Activated naive CD4-positive, alpha-beta T cell treated with anti-CD3 and anti-CD28 coated beads, Interleukin-2, amount 50 U/mL, for 72 hours (primary cell): ENCODE data around the gene TMEM184B. TPM values are rescaled to one million over a fixed set of nuclear protein-coding genes. Genes with fewer than 3 reads are reported as not detected.
"Not testable (repeated sequence)": the region's sequence is repeated elsewhere in the genome, so short reads cannot be mapped to it uniquely, and the experiment has no call there.

Experiments
- ATAC-seq, 2 donors: fragments of 150-1000 bp; cut with Tn5 transposase; 2 replicates each; pipeline ENCODE4 v1.10.0; 2021; ENCODE audit warnings: mild to moderate bottlenecking in 2 of 2, moderate library complexity in 2 of 2
- DNase-seq, 2 donors: peaks; one replicate each; pipeline ENCODE4 v3.0.0; 2021 to 2022; ENCODE audit warnings: low spot score in 2 of 2
- H3K27ac Mint-ChIP-seq, 2 donors: one replicate each; pipeline ENCODE4 v1.8.0; 2022; ENCODE audit warnings: mild to moderate bottlenecking in 2 of 2, mixed read lengths in 2 of 2
- H3K36me3 Mint-ChIP-seq, 2 donors: one replicate each; pipeline ENCODE4 v1.8.0; 2022; ENCODE audit warnings: mixed read lengths in 2 of 2
- H3K9me3 Mint-ChIP-seq, 2 donors: one replicate each; pipeline ENCODE4 v1.8.0; 2022; ENCODE audit warnings: mixed read lengths in 2 of 2
- total RNA-seq, 2 donors: library from RNA; stranded (reverse); gene quantifications; one replicate each; pipeline ENCODE4 v1.2.3, GENCODE V29; 2022

The TMEM184B gene
- total RNA-seq, 2 donors from 2014 or later, result 21.4 to 22.0 TPM

DNA sequence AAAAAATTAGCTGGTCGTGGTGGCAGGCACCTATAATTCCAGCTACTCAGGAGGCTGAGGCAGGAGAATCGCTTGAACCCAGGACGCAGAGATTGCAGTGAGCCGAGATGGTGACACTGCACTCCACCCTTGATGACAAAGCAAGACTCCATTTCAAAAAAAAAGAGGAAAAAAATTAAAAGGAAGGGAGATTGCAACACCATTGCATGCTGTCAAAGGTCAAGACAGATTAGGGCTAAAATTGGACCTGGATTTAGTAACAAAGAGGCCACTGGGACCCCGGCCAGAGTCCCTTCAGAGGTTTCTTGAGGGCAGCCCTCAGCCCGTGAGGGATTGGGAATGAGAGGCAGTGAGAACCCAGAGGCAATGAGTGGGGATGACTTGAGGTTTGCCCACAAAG lies 79.2 kb downstream of the TMEM184B start:
- no peaks in the 10 kb centered on the region for H3K36me3 Mint-ChIP-seq
- DNase-seq (no peak), ATAC-seq (no peak)
- no peak overlapping the region for H3K27ac Mint-ChIP-seq
- no peaks in the 10 kb centered on the region for H3K9me3 Mint-ChIP-seq

DNA sequence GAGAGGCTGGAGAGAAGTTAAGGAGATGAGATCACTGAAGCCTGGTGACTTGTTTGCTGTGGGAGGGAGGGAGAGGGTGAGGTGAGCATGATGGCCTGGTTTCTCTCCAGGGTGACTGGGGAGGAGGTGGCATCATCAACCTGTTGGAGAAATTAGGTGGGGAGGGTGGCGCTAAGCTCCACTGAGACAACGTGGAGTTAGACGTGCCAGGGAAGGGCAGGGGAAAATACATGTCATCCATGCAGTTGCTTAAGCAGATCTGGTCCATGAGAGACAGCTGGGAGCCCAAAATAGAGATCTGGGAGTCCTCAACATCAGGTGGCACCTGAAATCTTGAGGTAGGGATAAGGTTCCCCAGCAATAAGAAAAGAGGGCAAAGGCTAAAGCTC lies 80.3 kb downstream of the TMEM184B start:
- DNase-seq (no peak), ATAC-seq (no peak)
- H3K9me3 Mint-ChIP-seq, result no peaks in the 10 kb centered on the region
- H3K27ac Mint-ChIP-seq, result peak overlapping the region in 1 of 2 donors; percentile 14
- H3K36me3 Mint-ChIP-seq, result no peaks in the 10 kb centered on the region

DNA sequence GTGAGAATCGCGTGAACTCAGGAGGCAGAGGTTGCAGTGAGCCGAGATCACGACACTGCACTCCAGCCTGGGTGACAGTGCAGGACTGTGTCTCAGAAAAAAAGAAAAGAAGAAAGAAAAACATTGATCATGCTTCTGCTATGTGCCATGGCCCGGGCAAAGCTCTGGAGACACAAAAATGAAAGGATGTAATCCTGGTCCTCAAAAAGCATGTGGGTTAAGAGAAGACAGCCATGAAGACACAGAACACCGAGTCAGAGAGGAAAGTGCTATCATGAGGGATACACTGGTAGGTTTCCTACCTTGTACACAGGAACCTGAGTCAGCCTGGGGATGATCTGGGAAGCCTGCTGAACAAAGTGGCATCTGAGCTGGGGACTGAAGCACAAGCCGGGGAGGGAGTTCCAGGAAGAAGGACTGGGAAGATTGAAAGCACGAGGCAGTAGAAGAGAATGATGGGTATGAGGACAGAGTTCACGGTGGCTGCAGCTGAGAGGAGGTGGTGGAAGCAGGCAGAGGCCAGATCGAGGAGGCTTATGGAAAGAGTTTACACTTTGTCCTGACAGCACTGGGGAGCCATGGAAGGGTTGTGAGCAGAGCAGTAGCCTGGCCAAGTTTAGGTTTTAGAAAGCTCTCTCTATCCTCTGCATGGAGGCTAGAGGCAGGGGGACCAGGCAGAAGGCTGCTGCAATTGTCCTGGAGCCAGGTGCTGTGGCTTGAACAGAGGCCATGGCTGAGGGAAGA lies 80.9 kb downstream of the TMEM184B start:
- Mint-ChIP-seq H3K36me3 (no peaks in the 10 kb centered on the region), H3K27ac (peak overlapping the region in 1 of 2 donors; percentile 14), H3K9me3 (no peaks in the 10 kb centered on the region)
- ATAC-seq, result no peak
- DNase-seq, result no peak

DNA sequence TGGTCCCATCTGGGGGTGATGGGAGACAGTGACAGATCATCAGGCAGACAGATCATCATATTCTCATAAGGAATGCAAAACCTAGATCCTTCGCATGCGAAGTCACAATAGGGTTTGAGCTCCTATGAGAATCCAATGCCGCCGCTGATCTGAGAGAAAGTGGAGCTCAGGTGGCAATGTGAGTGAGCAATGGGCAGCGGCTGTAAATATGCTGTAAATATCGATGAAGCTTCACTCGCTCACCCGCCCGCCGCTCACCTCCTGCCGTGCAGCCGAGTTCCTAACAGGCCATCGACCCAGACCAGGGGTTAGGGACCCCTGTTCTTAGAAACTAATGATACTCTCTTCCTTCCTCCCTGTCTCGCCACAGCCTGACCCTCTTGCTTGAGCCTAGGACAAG lies 81.8 kb downstream of the TMEM184B start:
- ATAC-seq, result no peak
- H3K36me3 Mint-ChIP-seq, result no peaks in the 10 kb centered on the region
- no peak for DNase-seq
- no peaks in the 10 kb centered on the region for H3K9me3 Mint-ChIP-seq
- H3K27ac Mint-ChIP-seq, result no peak overlapping the region

DNA sequence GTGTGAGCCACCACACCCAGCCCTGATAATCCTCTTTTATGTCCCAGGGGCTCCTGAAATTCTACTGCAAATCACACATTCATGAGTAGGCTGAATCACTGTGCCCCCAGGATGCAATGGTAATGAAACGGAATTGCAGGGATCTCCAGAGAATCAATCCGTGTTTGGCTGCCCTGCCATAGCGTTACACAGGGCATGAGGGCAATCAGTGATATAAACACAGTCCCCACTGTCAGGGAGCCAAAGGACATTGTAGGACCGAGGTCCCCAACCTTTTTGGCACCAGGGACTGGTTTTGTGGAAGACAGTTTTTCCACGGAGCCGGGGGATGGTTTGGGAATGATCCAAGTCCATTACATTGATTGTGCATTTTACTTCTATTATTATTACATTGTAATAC lies 82.2 kb downstream of the TMEM184B start:
- no peak overlapping the region for H3K27ac Mint-ChIP-seq

DNA sequence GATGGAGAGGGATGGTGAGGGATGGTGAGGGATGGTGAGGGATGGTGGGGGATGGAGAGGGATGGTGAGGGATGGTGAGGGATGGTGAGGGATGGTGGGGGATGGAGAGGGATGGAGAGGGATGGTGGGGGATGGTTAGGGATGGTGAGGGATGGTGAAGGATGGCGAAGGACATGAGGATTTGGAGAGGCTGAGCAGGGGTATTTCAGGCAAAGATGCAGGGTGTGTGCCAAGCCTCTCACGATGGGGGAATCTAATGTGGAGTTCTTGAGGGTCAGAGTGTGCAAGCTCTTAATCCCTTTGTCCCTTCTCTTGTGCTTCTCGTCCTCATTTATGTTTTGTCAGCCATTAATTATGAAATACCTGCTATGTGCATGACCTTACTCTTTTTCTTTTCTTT lies 83.7 kb downstream of the TMEM184B start:
- ATAC-seq (no peak), DNase-seq (no peak)
- Mint-ChIP-seq H3K27ac (no peak overlapping the region), H3K36me3 (no peaks in the 10 kb centered on the region), H3K9me3 (no peaks in the 10 kb centered on the region)

More for the DNA sequence above, 82.2 kb downstream of the TMEM184B start:
- DNase-seq, result no peak
- Mint-ChIP-seq H3K9me3 (no peaks in the 10 kb centered on the region), H3K36me3 (no peaks in the 10 kb centered on the region)
- no peak for ATAC-seq

DNA sequence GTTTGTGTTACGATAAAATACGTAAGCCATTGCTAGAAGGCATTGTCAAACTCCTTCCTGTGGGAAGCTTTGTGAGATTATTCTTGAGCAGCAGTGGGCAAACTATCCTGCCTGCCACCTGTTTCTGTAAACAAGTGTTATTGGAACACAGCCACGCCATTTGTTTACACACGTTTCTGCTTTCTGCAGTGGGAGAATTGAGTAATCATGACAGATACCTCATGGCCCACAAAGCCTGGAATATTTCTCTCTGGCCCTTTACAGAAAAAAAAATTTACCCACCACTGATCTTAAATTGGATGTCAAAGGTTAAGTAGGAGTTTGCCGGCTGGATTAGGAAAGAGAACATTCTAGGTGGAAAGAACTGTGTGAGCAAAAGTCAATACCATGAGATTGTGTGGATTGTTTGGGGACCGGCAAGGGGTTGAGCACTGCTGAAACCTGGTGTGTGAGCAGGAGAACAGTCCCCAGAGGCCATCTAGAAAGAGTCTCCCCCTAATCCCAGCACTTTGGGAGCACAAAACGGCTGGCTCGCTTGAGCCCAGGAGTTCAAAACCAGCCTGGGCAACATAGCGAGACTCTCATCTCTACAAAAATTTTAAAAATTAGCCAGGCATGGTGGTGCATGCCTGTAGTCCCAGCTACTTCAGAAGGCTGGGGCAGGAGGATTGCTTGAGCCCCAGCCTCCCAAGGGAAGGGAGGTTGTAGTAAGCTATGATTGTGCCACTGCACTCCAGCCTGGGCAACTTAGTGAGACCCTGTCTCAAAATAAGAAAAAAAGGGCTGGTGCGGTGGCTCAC lies 85.2 kb downstream of the TMEM184B start:
- no peaks in the 10 kb centered on the region for H3K9me3 Mint-ChIP-seq
- no peaks in the 10 kb centered on the region for H3K36me3 Mint-ChIP-seq
- DNase-seq (no peak), ATAC-seq (no peak)
- no peak overlapping the region for H3K27ac Mint-ChIP-seq

DNA sequence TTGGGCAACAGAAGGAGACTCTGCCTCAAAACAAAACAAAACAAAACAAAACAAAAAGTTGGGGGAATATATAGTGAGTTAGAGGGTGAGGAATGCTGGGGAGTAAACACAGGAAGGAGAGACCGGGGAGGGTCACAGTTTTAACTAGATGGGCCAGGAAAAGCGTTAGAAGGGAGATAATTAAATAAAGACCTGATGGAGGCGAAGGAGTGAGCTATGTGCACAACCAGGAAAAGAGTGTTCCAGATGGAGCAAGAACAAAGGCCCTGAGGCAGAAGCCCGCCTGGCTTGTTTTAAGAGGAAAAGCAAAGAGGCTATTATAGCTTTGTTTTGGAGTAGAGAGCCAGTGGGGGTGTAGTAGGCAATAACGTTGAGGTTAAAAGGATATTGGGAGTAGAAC lies 86.4 kb downstream of the TMEM184B start:
- no peak for ATAC-seq
- H3K27ac Mint-ChIP-seq, result no peak overlapping the region
- no peaks in the 10 kb centered on the region for H3K9me3 Mint-ChIP-seq
- peaks cover under 1 to 5% of the 10 kb centered on the region in 2 donors for H3K36me3 Mint-ChIP-seq
- no peak for DNase-seq

DNA sequence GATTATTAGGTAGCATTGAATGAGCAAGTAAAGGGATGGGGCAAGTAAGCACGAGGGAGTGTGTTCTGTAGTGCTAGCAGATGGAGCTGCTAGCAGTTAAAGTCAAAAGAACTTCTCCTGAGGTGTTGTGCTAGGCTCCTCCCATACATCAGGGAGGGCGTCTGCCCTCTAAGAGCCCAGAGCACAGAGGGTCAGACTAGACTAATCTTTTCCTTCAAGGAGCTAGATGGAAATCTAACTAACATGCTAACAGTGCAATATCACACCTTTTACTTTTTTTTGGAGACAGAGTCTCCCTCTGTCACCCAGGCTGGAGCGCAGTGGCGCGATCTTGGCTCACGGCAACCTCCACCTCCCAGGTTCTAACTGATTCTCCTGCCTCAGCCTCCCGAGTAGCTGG lies 88.0 kb downstream of the TMEM184B start:
- Mint-ChIP-seq H3K27ac (no peak overlapping the region), H3K9me3 (no peaks in the 10 kb centered on the region), H3K36me3 (peaks cover 7 to 19% of the 10 kb centered on the region in 2 donors)
- ATAC-seq (no peak), DNase-seq (no peak)

DNA sequence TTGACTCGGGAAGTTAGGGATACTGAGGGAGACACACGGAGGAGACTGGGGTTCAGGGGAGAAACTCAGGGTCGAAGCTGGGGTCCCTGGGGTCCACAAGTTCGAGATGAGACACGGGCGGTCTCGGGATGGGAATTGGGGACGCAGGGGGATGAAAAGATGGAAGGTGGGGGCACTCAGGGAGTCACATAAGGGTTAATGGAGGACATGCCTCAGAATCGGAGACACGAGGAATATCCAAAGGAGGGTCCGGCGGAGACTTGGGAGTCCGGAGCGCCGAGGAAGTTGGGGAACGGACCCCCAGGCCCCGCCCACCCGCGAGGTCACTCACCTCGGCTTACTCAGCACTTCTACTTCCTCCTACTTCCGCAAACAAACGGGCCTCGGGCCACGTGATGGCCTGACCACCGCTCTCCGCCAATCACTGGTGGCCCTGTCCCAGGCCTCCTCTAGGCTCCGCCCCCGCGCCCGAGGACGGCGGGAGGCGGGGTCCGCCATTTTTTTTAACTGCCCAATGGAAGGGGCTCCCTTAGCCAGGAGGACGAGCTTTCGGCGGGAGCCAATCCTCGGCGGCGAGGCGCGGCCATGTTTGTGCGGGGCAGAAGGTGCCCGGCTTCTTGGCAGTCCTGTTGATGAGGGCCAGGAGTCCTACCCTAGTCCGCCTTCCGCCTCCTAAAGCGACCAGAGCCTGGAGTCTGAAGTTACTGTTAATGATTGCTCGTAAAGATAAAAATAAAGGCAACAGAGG lies 91.2 kb downstream of the TMEM184B start, which contains the start of gene PLA2G6:
Gene PLA2G6, minus strand, starts transcription at position 378 of the 748 bp plus-strand sequence. CDS start 12,404 bp downstream, outside the sequence.
- DNase-seq (peak; percentile 99), ATAC-seq (peak; percentile 89 to 91)
- peak within 1 kb of the TSS; percentile 99 for H3K27ac Mint-ChIP-seq
- no peaks in the 10 kb centered on the region for H3K9me3 Mint-ChIP-seq
- H3K36me3 Mint-ChIP-seq, result peaks cover 7 to 19% of the 10 kb centered on the region in 2 donors

DNA sequence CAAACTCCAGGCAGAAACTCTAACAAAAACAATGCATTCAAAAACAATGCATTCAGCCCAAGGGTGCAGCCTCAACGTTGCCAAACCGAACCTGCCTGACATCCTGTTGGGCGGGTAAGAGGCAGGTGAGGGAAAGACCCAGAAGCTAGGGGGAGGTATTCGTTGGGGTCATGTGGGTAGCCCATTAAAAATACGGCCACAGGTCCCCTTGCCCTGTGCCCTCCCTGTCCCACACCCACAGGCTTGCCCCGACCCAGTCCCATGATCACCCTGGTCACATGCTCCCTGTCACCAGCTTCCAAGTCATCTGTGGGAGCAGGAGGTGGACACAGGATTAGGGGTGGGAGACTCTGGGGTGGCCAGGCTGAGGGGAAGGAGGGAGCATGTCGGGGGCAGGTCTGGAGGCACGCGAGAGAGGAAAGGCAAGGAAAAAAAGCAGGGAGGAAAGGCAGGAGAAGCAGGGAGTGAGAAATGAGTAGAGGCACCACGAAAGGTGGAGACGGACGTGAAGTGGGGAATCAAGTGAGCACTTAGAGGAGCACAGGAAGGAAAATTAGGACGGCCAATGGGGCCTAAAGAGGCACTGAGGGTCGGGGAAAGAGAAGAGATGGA lies 91.9 kb downstream of the TMEM184B start:
- H3K27ac Mint-ChIP-seq, result peak overlapping the region; percentile 99
- peak in 1 of 2 donors; percentile 6 for ATAC-seq

DNA sequence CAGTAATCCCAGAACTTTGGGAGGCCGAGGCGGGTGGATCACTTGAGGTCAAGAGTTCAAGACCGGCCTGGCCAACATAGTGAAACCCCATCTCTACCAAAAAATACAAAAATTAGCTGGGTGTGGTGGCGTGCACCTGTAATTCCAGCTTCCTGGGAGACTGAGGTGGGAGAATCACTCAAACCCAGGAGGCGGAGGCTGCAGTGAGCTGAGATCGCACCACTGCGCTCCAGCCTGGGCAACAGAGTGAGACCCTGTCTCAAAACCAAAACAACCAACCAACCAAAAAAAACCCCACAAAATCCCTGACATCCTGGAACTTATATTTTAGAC lies 94.2 kb downstream of the TMEM184B start:
- not testable (repeated sequence) for ATAC-seq, DNase-seq, H3K9me3 Mint-ChIP-seq
- peaks cover 12 to 19% of the 10 kb centered on the region in 2 donors for H3K36me3 Mint-ChIP-seq
- peak overlapping the region in 1 of 2 donors; percentile 87 for H3K27ac Mint-ChIP-seq

More for the DNA sequence above, 91.9 kb downstream of the TMEM184B start:
- Mint-ChIP-seq H3K36me3 (peaks cover 7 to 19% of the 10 kb centered on the region in 2 donors), H3K9me3 (no peaks in the 10 kb centered on the region)
- DNase-seq, result peak in 1 of 2 donors; percentile 23

DNA sequence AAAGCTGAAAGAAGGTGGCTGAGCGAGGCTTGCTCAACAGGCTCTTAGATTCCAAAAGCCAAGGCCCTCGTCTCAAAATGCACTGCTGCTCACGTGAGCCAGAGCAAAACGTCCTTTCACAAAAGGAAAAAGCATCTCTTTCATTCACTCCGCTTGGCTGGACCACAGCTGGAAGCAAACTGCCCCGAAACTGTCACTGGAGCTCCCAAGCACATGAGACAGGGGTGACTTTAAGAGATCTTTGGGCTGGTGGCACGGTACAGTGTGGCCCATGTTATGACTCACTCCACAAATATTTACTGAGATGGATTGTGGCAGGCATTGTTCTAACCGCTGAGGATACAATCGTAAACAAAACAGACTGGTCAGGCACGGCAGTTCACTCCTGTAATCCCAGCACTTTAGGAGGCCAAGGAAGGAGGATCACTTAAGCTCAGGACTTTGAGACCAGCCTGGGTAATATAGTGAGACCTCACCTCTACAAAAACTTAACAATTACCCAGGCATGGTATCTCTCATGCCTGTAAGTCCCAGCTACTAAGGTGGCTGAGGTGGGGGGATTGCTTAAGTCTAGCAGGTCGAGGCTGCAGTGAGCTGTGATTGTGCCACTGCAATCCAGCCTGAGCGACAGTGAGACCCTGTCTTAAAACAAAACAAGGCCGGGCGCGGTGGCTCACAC lies 94.7 kb downstream of the TMEM184B start:
- Mint-ChIP-seq H3K27ac (peak overlapping the region; percentile 32 to 87), H3K36me3 (peaks cover 12 to 19% of the 10 kb centered on the region in 2 donors), H3K9me3 (no peaks in the 10 kb centered on the region)
- ATAC-seq (no peak), DNase-seq (no peak)

DNA sequence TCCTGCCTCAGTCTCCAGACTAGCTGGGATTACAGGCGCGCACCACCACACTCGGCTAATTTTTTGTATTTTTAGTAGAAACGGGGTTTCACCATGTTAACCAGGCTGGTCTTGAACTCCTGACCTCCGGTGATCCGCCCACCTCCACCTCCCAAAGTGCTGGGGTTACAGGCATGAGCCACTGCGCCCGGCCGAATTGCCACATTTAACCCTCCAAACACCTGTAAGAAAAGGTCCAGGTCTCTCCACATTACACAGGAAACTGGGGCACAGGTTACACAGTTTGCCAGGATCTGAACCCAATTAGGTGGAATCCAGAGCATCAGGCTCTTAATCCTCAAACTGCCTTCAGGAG lies 95.3 kb downstream of the TMEM184B start:
- DNase-seq, H3K9me3 Mint-ChIP-seq, ATAC-seq: not testable (repeated sequence)
- peak overlapping the region; percentile 87 to 92 for H3K27ac Mint-ChIP-seq
- H3K36me3 Mint-ChIP-seq, result peaks cover 12 to 19% of the 10 kb centered on the region in 2 donors

DNA sequence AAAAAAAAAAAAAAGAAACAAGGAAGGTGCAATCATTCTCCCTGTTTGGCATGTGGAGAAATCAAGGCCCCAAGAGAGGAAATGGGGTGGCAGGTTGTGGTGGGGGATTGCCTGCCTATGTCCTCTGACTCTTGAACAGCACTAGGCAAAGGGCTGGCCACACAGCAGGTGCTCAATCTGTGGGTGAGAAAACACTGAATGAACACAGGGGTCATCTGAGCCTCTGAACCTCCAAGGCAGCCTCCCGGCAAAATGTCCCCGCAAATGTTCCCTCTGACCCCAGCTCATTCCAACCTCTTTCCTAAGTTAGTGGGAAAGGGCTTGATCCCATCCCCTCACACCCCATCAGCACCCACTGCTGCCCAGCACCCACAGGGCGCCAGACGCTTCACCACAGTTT lies 95.8 kb downstream of the TMEM184B start:
- Mint-ChIP-seq H3K27ac (peak overlapping the region; percentile 87 to 92), H3K36me3 (peaks cover 12 to 19% of the 10 kb centered on the region in 2 donors), H3K9me3 (no peaks in the 10 kb centered on the region)
- DNase-seq (no peak), ATAC-seq (no peak)

DNA sequence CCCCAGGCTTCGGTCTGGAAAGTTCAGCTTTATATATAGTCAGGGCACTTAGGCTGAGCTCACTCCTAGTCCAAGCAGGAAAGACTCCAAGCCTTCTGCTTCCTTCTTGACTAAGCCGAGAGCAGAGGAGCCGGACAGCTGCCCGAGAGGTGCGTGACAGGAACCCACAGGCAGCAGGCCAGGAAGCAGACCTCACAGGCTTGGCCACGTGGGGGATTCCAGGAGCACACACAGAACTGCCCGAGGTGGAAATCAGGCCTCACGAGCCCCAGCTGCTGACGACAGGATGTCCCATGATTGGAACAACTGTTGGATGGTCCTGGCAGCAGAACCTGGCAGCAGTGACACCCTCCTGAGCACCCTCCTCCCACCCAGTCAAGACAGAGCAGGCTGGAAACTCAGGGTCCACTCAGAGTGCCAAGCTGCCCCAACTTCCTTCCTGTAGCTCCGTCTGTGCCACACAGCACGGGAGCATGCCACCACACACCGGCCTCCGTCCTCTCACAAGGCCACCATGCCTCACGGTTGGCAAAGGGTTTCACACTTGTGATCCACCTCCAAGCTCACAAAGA lies 96.6 kb downstream of the TMEM184B start:
- Mint-ChIP-seq H3K36me3 (peaks cover 10 to 11% of the 10 kb centered on the region in 2 donors), H3K9me3 (no peaks in the 10 kb centered on the region), H3K27ac (peak overlapping the region; percentile 87 to 92)
- ATAC-seq (peak; percentile 29 to 72), DNase-seq (peak in 1 of 2 donors; percentile 78)
